HG03571 (cell line): ENCODE data around the gene SSRP1.
A peak's percentile ranks its signal among the peaks of the same experiment; 100 is the strongest.

ENCODE experiments used
- ATAC-seq: cut with Tn5 transposase; IDR thresholded peaks from one replicate; pipeline ENCODE4 v1.9.1; 2021; ENCODE audit not compliant: unreplicated experiment

Gene SSRP1

DNA sequence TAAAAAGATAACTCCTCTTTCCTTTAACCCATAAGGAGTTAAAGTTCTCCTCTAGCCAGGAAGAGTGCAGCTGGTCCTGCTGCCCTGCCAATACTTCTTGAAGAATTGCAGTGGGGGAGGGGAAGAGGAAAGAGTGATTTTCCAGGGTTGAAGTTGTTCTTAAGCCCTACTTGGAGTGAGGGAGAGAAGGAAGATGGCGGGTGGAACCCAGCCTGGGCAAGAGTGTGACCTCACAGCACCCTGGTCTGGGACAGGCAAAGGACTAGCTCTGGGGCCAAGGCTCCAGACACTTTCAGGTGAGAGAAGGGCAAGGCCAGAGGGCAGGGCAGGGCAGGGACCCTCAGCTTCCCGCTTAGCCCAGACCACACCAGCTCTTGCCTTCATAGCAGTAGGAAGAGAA lies 17.5 kb downstream of the SSRP1 start:
- no peak for ATAC-seq

DNA sequence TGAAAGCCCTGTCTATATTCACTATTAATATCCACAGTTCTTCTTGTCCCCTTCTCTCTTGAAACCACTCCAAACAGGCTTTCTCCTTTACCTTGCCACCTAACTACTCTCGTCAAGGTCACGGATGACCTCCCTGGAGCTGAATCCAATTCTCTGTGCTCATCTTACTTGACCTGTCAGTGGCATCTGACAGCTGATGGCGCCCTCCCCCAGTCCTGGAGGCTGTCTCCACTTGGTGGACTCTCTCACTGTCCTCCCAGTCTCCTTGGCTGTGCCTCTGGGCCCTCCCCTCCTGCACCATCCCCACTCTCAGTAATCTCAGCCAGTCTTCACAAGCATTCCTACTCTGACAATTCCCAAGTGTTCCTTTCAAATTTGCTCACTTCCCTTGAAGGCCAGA lies 19.7 kb downstream of the SSRP1 start:
- ATAC-seq, result no peak

DNA sequence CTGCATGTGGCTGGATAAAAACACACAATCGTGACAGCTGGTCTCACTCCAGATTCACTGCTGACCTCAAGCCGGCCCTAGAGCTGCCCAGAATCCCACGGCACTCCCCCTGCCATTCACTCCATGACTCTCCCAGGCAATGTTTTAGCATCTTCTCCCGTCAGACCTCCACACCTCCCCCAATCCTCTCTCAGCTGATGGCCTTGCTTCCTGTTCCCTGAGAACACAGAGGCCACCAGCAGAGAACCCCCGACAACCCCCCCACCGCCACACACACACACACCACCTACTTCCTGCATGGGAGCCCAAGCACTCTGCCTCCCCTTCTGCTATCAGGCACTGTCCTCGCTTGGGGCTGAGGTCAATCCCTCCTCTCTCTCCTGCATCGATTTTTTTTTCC lies 20.2 kb downstream of the SSRP1 start:
- ATAC-seq, result no peak

GRCh38 chr11:57314221-57314973 lies 21.3 kb downstream of the SSRP1 start:
- ATAC-seq, result no peak

- ATAC-seq, result no peak
Observed at GRCh38 chr11:57313788-57314135, 21.9 kb downstream of the SSRP1 start.

DNA sequence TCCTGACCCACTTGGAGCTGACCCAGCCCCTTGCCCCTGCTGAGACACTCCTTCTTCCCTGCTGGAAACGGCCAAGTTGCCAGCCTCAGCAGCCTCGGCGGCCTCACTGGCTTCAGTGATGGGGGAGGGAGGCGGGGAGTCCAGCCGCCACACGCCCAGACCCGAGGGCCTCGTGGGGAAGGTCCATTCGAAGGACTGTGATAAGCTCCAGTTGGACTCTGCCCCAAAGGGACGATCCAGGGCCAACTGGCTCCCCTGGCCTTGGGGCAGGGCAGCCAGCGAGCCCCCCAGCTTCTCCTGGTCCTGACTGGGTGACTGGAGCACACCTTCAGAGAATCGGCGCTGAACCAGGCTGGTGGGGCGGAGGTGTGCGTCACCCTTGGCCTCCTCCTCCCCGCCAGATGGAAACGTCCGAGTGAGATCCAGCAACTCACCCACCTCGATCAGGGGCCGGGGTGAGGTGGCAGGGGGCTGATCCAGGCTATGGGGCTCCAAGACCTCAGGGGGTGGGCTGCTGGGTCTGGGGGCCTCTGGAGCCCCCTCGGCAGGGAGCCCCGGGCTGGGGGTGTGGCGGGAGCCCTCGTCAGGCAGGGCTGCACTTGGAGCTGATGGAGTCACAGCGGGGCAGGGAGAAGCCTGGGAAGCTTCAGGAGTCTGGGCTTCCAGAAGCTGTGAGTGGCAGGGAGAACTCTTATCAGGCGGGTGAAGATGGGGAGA lies 22.5 kb downstream of the SSRP1 start:
- ATAC-seq, result no peak

GRCh38 chr11:57312511-57313021 lies 23.1 kb downstream of the SSRP1 start:
- ATAC-seq, result no peak

DNA sequence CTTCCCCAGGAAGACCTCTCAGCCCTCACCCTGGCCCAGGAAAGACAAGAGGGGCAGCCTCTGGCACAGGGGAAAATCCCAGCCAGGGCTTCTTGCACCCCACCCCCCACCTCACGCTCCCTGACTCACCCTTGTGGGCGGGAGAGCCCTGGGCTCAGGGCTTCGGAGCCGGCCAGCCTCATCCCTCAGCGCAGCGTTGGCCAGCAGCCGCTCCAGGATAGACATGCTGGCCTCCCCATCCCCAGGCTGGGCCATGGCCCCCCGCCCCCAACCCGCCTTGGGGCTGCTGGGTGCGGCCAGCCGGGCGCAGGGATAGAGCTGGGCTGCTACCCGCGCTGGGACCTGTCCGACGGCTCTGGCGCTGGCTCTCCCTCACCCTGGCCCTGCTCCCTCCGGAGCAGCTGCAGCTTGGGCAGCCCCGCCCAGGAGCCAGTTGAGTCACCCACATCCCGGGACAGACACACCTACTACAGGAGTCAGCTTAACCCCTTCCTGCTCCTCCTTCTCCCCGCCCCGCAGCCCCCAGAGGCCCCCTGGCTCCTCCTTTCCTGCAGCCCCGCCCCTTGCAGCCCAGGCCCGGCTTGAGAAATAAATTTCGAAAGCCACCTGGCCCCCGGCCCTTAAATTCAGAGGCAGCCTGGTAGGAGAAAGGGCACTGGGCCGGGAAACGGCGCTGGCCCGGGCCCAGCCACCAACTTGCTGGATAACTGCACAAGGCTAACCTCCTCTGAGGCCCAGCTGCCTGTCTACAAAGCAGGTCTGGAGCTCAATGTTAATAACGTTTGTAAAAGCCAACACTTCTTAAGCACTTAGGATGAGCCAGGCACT lies 24.4 kb downstream of the SSRP1 start:
- ATAC-seq, result peak; percentile 99

DNA sequence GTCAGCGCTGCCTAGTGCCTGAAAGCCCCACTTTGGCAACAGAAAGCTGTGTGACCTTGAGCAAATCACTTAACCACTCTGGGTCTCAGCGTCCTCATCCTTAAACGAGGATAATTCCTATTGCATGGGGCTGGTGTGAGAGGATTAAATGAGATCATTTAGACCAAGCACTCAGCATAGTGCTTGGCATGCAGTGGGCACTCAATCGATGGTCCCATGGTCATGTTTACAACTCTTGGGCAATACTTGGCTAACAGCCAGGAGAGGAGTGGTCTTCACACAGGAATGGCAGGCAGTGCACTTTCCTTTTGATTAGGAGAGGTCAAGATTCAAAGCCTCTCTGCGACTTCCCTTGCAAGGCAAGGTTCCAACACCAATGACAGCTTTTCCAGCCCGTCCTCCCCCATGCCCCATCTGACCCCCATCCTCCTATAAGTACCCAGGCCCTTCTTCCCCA lies 25.0 kb downstream of the SSRP1 start:
- ATAC-seq, result no peak

DNA sequence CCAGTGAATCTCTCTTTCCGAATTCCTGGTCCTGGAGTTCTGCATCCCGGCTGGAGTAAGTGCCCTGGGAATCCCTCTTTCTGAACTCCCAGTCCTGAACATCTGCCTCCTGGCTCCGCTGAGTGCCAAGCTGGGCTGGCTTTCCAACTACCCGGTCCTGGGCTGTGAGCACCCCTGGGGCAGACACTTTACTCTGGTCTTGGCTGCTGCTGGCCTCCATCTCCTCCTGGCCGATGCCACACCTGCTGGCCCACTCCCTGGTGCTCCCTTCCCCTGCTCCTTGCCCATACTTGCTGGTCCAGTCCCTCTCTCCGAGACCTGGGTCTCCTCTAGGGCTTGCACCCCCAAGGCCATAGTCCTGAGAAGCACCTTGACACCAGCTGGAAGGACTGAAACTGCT lies 25.6 kb downstream of the SSRP1 start:
- ATAC-seq, result no peak

- no peak for ATAC-seq
Observed at GRCh38 chr11:57309106-57310059, 26.3 kb downstream of the SSRP1 start.

DNA sequence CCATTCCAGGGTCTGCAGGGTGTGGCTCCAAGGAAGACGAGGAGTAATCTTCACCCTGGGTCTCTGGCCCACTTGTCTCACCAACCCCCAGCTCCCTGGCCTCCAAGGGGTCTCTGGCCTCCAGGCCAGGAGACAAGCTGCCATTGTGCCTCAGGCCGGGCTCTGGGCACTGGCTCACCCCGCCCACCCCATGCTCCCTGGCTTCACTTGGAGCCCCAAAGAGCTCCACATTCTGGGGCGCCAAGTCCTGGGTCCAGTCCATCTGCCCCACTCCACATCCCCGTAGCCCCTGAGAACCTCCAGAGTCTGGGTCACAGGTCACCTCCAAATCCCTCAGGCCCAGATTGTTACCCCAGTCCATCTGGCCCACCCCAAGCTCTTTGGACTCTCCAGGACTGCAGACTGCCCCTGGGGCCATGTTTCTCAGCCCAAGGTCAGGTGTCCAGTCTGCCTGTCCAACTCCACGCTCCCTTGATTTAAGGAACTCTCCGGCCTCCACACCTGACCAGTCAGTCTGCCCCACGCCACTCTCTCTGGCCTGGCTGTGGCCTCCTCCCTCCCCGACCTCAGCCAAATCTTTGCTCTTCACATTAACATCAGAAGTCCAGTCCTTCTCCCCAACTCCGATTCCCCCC lies 27.1 kb downstream of the SSRP1 start:
- no peak for ATAC-seq

GRCh38 chr11:57307666-57308270 lies 27.9 kb downstream of the SSRP1 start:
- ATAC-seq, result no peak

DNA sequence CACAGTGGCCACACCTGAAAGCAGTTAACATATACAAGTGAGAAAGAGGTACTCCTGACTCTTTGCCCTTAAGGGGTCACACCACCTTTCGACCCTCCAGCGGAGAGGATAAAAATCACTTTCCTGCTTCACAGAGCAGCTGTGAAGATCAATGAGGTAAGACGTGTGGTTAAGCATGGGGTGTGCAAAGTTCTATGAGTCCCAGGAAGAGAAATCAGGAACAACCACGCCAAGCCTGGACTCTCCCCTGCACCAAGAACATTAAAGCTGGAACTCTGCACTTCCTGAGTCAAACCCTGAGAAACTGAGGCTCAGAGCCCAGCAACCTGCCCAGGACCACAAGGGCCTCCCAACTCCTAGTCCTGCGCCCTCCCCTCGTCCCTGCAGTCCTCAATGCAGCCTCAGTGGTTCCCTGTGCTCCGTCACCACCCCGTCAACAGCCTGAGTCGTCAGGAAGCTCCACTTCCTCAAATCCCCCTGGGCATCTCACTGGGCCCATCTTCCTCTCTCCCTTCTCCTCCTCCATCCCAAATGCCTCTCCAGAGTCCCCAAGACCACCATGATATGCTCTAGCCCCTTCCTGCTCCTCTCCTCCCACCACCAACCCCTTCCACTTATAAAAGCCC lies 28.6 kb downstream of the SSRP1 start:
- no peak for ATAC-seq

- ATAC-seq, result no peak
Observed at GRCh38 chr11:57306161-57306876, 29.4 kb downstream of the SSRP1 start.

GRCh38 chr11:57305523-57305922 lies 30.2 kb downstream of the SSRP1 start:
- ATAC-seq, result no peak

GRCh38 chr11:57303990-57304579 lies 31.6 kb downstream of the SSRP1 start:
- no peak for ATAC-seq
